ENCODE measurements around the gene RELCH. TPM values are rescaled to one million over a fixed set of nuclear protein-coding genes. Genes with fewer than 3 reads are reported as not detected.

RELCH gene
- total RNA-seq, 1 experiment from 2014 or later, result 19.5 TPM

- no peaks in the 10 kb centered on the region for H3K36me3 ChIP-seq (ENCODE audit: control insufficient read depth, insufficient read depth, low read length)
- ChIA-PET POLR2A (no interaction called here), CTCF (no interaction called here)
- intact Hi-C loops (cut with micrococcal nuclease; ENCODE audit: unreplicated experiment), result no loop called here
- DNase-seq (ENCODE audit: low read depth, low spot score) (no peak), ATAC-seq (no peak)
- in situ Hi-C loops (cut with HindIII; ENCODE audit: low pct_unique_long_range_greater_than_20kb, low sequenced_read_pairs), result no loop called here
- no peaks in the 10 kb centered on the region for H3K4me1 ChIP-seq (ENCODE audit: control insufficient read depth, insufficient read depth, low read length)
- no peak overlapping the region for H3K4me3 ChIP-seq (ENCODE audit: low read depth in 2 of 2, low read length in 2 of 2)
- no peaks in the 10 kb centered on the region for H3K9me3 ChIP-seq (ENCODE audit: control insufficient read depth, insufficient read depth, low read depth, low read length)
- no peaks in the 10 kb centered on the region for H3K27me3 ChIP-seq (ENCODE audit: control insufficient read depth, insufficient read depth, low read length)
- TF ChIP-seq, protein P1, sequence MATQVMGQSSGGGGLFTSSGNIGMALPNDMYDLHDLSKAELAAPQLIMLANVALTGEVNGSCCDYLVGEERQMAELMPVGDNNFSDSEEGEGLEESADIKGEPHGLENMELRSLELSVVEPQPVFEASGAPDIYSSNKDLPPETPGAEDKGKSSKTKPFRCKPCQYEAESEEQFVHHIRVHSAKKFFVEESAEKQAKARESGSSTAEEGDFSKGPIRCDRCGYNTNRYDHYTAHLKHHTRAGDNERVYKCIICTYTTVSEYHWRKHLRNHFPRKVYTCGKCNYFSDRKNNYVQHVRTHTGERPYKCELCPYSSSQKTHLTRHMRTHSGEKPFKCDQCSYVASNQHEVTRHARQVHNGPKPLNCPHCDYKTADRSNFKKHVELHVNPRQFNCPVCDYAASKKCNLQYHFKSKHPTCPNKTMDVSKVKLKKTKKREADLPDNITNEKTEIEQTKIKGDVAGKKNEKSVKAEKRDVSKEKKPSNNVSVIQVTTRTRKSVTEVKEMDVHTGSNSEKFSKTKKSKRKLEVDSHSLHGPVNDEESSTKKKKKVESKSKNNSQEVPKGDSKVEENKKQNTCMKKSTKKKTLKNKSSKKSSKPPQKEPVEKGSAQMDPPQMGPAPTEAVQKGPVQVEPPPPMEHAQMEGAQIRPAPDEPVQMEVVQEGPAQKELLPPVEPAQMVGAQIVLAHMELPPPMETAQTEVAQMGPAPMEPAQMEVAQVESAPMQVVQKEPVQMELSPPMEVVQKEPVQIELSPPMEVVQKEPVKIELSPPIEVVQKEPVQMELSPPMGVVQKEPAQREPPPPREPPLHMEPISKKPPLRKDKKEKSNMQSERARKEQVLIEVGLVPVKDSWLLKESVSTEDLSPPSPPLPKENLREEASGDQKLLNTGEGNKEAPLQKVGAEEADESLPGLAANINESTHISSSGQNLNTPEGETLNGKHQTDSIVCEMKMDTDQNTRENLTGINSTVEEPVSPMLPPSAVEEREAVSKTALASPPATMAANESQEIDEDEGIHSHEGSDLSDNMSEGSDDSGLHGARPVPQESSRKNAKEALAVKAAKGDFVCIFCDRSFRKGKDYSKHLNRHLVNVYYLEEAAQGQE (IDR thresholded peaks at IDR 0.05; ENCODE audit: insufficient read depth in 1 of 2, low read depth in 2 of 2, low read length in 1 of 2), result no peak
- no peak for TF ChIP-seq TCF7L2 (IDR thresholded peaks at IDR 0.05; ENCODE audit: low read depth, low read length)
- TF ChIP-seq SIN3A (IDR thresholded peaks at IDR 0.05; ENCODE audit: borderline replicate concordance, insufficient read depth, low read depth, low read length), result no peak
- TF ChIP-seq CTCF (IDR thresholded peaks at IDR 0.05), result no peak
- TF ChIP-seq POLR2AphosphoS5 (IDR thresholded peaks at IDR 0.05; ENCODE audit: low read depth, low read length), result no peak
- no TSS peak for BruUV-seq (replicated peaks)
- H3K27ac ChIP-seq (ENCODE audit: low read length), result no peak overlapping the region
These were observed 101.0 kb downstream of the RELCH start for GRCh38 chr18:62287781-62288664.

DNA sequence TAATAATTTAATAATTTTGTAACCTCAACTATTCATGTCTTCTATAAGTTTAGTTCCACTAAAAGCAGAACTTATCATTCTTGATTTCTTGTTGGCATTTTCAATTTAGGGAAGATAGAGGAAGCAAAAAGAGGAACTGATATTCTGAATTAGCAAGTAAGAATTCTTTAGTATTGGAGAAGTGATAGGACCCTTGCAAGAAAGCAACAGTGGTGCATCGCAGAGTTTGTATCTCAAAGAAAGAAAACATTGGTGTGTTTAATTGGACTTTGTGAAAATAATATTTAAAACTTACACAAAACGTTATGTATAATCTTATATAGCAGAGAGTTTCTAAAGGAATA is 101.6 kb downstream of the RELCH start:
- Histone ChIP-seq H3K9me3 (ENCODE audit: control insufficient read depth, insufficient read depth, low read depth, low read length) (no peaks in the 10 kb centered on the region), H3K36me3 (ENCODE audit: control insufficient read depth, insufficient read depth, low read length) (no peaks in the 10 kb centered on the region), H3K4me1 (ENCODE audit: control insufficient read depth, insufficient read depth, low read length) (no peaks in the 10 kb centered on the region), H3K27ac (ENCODE audit: low read length) (no peak overlapping the region), H3K4me3 (ENCODE audit: low read depth in 2 of 2, low read length in 2 of 2) (no peak overlapping the region), H3K27me3 (ENCODE audit: control insufficient read depth, insufficient read depth, low read length) (no peaks in the 10 kb centered on the region)
- DNase-seq (ENCODE audit: low read depth, low spot score) (no peak), ATAC-seq (no peak)
- ChIA-PET CTCF (no interaction called here), POLR2A (no interaction called here)
- BruUV-seq (replicated peaks), result no TSS peak
- intact Hi-C loops (cut with micrococcal nuclease; ENCODE audit: unreplicated experiment) (no loop called here), in situ Hi-C loops (cut with HindIII; ENCODE audit: low pct_unique_long_range_greater_than_20kb, low sequenced_read_pairs) (no loop called here)
- TF ChIP-seq POLR2AphosphoS5 (IDR thresholded peaks at IDR 0.05; ENCODE audit: low read depth, low read length) (no peak), SIN3A (IDR thresholded peaks at IDR 0.05; ENCODE audit: borderline replicate concordance, insufficient read depth, low read depth, low read length) (no peak), CTCF (IDR thresholded peaks at IDR 0.05) (no peak), TCF7L2 (IDR thresholded peaks at IDR 0.05; ENCODE audit: low read depth, low read length) (no peak)
- TF ChIP-seq, protein P1 (IDR thresholded peaks at IDR 0.05; ENCODE audit: insufficient read depth in 1 of 2, low read depth in 2 of 2, low read length in 1 of 2), result no peak

All from Panc1 (cell line).